TTC549 (cell line): ENCODE data around the gene DPYSL4.

Source experiments
- FAIRE-seq: peaks from 2 replicates; lab custom pipeline; 2012; peaks lifted over from hg19 to GRCh38; lab: Jason Lieb, UNC

DPYSL4 gene

DNA sequence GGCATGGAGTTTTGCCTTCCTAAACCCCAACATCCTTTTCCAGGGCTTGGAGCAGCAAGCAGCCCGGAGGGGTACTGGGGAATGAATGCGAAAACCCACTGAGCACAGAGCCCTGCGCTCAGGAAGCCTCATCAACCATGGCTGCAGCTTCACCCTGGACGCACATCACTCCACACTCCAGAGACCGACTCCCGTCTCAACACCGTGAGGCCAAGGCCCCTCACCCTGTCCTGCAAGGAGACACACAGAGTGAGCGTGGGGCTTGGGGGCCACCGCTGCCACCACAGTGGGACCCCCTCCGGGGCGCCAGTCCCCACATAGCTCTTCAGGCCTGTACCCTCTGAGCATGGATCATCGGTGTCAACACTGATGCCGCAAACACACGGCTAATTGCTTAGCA, 41.9 kb downstream of the DPYSL4 start:
- FAIRE-seq: no peak

DNA sequence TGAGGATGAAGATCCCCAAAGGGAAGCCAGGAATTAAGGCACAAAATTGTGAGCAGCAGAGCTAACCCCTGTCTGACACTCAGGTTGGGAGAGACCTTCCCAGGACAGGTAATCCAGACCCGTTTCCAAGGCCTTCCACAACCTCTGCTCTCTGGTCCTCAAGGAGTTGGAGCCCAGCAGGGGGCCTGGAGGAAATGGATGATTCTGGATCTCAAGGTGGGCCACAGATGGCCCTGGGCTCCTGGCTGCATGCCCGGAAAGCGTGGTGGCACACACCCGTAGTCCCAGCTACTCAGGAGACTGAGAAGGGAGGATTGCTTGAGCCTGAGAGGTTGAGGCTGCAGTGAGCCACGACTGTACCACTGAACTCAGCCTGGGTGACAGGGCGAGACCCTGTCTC, 42.3 kb downstream of the DPYSL4 start:
- no peak for FAIRE-seq

DNA sequence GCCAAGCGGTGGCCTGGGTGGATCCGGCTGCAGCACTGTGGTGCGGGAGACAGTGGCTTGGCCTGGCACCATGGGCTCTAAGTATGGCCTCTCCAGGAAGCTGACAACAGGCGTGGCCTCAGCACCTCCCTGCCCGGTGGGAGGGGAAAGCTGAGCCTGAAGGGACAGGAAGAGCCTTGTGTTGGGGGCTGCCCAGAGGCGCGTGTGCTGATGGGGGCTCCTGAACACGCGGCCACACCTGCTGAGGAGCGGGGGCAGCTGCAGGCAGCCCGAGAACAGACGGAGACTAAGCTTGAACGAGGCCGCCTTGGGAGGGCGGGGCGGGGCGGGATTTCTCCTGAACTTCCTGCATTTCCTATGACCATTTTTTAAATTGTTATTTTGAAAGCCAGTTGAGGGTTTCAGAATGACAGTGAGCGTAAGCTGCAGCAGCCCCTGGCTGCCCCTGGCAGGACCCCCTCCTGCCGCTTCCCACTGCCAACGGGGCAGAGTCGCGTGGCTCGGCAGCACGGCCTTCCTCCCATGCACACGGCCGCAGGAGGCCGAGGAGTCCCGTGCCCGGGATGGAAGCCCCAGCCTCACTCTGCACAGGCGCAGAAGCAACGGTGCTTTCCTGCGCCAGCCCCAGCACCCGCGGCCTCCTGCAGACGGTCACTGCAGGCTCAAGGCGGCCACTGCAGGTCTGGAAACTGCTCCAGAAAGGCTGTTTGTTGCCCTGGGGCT, 43.2 kb downstream of the DPYSL4 start:
- FAIRE-seq: no peak

DNA sequence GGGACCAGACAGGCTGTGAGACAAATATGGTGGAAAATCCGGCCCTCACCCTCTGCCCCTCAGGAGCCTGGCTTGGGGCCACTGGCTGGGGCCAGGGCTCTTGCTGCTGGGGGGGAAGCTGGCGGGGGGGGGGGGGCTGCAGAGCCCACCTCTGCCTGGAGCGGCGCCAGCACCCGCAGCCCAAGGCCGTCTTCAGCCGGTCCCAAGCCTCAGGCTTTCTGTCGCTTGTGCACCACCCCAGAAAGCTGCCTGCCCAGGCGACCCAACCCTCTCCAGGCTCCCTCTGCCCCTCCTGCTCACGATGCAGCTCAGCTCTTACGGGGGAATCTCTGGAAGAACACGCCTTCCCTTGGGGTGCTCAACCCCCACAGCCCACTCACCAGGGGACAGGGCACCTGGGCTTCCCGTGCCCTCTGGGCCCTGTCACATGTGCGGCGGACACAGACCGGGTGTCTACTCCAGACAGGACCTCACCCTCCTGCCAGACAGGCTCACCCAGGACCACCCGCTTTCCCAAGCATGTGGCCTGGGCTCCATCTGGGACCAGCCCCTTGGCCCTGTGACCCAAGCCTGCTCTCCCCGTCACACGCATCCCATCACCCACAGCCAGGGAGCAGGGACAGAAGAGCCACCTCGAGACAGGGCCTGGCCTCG, 43.9 kb downstream of the DPYSL4 start:
- no peak for FAIRE-seq

DNA sequence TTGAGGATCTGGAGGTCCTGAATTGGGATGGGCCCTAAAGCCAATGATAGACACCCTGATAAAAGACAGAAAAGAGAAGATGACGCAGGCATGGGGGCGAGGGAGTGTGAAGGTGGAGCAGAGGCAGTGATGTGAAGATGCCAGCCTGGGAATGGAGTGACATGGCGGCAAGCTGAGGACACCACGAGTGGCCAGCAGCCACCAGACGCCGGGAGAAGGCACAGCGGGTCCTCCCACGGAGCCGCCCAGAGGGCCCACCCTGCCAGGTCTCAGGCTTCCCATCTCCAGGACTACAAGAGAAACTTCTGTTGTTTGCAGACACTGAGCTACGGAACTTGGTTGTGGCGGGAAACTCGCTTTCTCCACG, 44.9 kb downstream of the DPYSL4 start:
- FAIRE-seq: no peak

DNA sequence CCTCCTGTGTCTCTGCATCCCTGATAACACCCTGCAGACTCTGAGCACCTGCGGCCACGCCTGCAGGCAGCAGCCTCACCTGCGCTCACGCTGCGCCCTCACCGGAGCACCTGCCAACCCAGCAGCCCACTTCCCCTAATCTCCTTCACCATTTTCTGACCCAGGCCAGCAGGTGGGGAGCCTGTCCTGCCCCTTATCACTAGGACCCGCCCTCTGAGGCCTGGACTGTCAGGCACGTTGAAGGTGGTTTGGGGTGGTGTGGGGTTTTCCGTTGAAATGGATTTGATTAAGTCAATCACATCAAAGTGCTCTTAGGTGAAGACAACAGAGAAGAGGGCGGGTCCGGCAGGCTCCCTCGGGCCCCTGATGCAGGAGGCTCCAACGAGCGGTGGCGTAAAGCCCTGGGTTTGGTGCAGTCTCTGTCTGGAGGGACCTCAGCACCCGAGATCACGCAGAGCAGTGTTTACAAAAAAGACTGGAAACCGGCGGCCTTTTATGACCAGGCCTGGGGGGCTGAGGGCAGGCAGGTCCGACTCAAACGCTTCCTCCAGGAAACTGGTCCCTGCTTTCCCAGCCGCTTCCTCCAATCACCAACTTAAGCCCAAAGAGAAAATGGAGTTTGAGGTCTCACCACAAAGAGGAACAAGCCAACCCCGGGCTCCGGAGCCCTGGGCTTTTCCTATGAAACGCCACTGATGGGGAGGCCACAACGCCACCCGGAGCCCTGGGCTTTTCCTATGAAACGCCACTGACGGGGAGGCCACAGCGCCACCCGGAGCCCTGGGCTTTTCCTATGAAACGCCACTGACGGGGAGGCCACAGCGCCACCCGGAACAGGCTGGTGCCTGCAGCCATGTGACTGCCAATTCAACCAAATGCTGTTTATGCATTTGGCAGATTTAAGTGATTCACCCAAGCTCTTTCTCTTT, 45.5 kb downstream of the DPYSL4 start:
- FAIRE-seq: no peak

DNA sequence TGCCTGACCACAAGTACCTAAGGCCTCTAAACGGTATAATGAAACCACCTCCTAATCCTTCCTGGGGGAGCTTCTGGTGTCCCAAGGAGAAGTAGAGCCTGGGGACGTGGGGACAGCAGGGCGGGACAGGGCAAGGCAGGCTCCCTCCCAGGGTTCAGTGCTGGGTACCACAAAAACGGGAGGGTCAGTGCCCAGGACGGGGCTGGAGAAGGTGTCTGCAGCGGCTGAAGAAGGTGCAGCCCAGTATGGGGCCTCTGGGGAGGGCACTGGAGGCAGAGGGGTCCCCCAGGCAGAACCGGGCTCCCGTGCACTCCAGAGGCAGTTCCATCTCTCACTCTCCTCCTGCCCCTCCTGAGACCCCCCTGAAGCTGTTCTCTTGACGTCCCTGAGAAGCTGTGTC, 46.2 kb downstream of the DPYSL4 start:
- no peak for FAIRE-seq

DNA sequence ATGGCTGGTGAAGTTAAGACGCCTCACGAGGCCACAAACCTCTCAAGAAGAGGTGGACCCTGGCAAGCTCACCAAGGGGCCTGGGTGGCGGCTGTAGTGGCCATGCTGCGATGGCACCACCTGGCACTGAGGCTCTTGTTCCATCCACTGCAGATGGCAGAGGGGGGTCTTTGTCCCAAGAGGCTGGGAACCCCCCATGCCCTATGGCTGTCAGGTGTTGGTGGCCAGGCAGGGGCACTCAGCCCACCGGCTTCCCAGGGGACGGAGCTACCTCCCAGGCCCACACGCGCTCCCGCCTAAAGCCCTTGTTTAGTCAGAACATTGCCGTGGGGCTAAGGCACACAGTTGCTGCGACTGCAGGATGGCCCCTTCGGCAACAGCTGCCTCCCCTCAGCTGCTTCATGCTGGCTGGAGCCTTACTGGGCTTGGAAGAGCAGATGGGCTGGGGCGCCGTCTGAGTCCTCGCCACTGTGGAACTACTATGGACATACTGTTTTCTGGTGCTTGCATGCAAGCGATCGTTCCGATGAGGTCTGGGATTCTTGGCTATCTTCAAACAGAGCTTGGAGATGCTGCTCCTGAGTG, 46.8 kb downstream of the DPYSL4 start:
- FAIRE-seq: no peak

DNA sequence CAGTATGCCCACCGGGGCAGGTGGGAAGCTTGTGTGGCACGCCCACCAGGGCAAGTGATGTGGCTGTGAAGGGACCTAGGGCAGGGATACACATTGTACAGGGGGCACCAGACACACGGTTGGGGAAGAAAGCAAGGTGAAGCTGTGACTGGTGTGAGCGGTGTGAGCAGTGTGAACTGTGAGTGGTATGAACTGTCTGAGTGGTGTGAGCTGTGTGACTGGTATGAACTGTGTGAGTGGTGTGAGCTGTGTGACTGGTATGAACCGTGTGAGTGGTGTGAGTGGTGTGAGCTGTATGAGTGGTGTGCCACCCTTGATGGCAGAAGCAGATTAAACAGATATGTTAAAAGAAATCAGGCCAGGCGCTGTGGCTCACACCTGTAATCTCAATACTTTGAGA, 48.1 kb downstream of the DPYSL4 start:
- no peak for FAIRE-seq

DNA sequence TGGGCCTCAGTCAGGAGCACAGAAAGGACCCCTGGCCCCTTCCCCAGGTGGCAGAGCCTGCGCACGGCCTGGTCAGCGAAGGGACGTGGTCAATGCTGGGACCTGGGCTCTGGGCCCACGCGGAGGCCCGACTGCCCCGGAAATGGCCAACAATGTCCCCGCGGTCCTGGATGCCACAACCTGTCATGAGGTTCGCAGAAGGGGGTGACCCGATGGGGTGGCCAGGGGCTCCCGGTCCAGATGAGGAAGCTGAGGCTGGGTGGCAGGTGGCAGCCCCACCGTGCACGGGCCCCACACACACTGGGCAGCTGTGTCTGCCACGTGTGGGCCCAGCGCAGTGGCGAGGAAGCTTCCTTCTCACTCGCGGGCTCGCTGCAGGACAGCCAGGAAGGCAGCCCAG, 49.4 kb downstream of the DPYSL4 start:
- FAIRE-seq: no peak

DNA sequence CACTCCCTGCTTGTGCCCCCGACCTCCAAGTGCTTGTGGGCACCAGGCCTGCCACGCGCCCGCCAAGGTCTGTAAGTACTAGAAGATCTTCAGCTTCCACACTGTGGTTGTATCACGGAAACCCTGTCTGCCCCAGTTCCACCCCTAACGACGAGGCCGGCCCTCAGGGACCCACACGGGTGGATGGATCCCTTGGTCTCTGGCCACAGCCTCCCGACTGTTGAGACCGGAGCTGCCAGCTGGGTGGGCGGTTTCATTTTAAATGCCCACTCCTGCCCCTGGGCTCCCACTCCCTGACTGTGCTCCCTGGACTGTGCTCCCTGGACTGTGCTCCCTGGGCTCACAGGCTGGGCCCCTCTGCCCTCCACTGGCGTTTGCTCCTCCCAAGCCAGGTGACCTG, 50.1 kb downstream of the DPYSL4 start:
- no peak for FAIRE-seq

DNA sequence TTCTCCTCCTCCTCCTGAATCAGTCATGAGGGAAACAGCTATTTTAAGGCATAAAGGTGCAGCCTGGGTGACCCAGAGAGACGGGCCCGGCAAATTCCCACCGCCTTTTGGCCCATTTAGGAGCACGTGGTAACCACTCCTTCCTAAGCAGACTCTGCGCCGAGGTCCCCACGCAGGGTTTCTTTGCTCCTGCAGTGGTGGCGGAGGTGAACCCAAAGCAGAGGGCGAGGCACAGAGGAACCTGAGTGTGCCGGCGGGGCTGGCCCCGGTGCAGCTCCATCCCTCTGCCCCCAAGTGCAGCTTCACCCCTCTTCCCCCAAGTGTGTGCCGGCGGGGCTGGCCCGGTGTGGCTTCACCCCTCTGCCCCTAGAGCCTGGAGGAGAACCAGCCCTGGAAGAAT, 50.6 kb downstream of the DPYSL4 start:
- no peak for FAIRE-seq

DNA sequence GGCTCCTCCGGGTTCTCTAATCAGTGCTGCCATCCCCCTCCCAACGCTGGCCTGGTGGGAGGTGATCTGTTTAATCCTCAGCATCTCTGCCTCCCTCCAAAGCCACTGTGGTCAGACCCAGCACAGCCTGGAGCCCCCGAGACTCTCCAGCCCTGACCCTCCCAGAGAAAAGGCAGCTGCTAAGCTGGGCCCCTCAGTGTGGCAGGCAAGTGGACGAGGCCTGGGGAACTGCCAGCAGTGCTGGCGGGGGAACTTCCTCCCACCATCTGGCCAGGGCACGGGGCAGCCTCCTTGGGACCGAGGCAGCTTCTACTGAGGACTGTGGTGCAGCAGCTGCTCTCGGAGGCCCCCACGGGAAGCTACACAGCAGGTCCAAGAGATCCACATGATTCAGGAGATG, 51.1 kb downstream of the DPYSL4 start:
- FAIRE-seq: no peak

DNA sequence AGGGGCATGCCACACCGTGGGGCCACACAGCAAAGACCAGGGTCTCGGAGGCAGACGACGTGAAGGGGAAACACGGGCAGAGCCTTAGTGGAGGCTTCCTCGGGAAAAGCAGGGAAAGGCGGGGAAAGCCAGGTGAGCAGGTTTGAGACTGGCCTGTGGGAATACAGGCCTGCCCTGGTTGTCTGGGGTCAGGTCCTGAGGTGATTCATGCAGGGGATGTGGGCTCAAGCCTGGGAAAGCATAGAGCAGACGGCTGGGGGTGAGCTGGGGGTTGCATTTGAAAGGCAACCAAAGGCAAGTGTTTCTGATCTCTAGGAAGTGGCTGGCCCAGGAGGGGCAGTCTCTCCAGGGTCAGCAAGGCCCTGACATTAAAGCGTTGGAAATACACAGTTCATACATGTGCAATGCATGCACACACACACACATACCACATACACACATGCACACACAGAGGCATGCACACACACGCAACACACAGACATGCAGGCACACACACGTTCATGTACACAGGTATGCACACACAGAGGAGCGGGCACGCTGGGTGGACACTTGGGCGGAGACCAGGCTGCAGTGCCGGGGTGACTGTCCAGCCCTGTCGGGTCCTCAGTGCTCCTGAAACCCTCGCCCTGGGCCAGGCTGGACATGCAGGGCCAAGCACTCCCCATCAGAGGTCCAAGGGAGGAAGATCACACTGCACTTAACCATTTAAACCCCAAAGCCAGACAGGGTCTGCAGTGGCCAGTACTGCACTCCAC, 51.8 kb downstream of the DPYSL4 start:
- FAIRE-seq: no peak

DNA sequence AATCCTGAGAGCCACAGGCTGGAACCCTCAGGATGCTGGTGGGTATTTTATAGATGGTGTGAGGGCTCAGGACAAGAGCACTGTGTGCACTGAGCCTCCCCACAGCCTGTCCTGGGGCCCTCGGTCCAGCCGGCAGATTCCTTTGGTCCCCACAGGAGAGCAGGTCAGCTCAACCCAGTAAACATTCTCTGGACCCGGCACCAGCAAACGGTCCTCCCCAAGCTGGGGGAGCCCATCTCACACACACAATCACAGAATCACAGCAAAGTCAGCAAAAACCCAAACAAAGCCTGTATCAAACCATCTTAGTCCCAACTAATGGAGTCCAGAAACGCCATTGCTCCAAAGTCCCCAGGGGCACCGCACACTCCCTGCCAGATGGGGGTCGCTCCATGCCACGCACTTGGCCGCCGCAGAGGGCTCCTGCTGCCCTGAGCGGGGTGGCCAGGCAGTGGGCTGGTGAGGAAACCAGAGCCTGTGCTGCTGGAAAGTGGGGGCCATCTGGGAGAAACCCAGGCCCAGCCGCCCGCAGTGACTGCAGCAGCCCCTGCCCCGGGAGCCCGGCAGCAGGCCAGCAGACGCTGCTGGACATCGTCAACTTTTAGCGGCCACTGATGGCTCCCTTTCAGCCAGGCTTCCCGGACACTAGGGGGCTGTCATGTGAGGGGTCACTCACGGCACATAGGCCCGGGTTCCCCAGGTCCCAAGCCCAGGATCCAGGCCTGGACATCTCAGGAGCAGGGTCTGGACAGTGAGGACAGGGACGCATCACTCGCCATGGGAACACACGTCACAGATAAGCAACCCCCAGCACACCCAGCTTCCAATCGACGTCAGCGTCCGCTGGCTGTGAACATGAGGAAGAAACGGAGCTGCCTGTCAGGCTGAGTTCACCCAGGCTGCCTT, 52.6 kb downstream of the DPYSL4 start:
- FAIRE-seq: no peak

DNA sequence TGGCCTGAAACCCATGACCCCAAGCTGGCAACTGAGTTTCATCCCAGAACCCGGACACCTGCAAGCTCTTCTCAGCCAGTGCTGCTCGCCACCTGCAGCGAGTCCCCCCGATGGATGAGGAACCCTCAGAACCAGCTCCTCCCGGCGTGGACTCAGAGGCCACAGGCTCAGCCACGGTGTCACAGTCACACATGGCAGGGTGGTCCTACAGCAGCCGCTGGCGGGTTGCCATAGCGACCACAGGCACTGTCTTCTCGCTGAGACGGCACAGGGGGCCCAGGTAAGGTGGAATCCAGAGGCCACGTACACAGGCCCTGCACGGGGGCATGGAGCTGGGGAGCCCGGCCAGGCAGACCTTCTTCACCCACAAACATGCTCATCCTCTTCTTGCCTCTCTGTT, 53.4 kb downstream of the DPYSL4 start:
- no peak for FAIRE-seq

DNA sequence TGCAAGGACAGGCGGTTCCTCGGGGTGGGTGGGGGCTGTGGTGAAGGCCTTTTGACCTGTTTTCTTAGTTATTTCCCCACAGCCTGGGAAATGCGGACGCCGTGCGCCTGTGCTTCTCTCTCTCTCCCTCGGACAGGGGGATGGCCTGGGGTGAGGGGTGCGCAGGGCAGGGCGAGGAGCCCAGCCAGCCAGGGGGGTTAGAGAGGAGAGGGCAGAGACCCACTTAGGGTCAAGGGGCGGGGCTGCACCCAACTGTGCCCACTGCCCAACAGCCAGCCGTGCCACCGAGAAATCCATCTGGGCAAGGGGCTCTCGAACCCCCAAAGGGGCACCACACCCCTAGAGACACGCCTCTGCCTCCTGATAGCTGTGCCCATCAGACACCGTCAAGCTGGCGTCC, 53.8 kb downstream of the DPYSL4 start:
- no peak for FAIRE-seq

DNA sequence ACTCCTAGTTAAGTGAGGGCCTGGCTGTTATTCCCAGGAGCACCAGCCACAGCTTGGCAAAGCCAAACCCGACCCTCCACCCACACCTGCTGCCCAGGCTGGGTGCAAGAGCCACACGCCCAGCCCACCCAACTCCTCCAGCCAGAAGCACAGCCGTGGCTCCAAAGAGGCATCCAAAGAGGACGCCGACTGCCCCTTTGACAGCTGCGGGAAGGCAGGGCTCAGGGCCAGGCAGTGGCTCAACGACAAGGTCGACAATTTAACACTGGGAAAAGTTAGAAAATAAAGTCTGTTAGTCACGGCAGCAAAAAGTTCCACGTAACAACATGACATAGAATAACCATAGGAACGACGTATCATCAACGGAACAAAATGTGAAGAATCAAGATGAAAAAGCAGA, 54.3 kb downstream of the DPYSL4 start:
- FAIRE-seq: no peak

DNA sequence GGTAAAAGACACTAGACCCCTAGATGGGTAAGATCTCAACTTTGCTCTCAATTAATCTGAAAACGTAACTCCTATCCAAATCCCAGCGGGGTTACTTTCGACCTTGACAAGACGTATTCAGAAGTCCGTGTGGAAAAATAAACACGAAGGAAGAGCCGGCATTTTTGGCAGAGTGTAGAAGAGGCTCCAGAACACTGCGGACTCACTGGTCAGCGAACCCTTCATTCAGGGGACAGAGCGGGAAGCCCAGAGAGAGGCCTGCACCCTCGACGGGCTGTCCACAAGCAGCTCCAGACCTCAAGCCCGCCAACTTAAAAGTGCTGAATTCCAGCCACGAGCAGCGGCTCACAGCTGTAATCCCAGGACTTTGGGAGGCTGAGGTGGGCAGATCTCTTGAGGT, 54.7 kb downstream of the DPYSL4 start:
- no peak for FAIRE-seq

DNA sequence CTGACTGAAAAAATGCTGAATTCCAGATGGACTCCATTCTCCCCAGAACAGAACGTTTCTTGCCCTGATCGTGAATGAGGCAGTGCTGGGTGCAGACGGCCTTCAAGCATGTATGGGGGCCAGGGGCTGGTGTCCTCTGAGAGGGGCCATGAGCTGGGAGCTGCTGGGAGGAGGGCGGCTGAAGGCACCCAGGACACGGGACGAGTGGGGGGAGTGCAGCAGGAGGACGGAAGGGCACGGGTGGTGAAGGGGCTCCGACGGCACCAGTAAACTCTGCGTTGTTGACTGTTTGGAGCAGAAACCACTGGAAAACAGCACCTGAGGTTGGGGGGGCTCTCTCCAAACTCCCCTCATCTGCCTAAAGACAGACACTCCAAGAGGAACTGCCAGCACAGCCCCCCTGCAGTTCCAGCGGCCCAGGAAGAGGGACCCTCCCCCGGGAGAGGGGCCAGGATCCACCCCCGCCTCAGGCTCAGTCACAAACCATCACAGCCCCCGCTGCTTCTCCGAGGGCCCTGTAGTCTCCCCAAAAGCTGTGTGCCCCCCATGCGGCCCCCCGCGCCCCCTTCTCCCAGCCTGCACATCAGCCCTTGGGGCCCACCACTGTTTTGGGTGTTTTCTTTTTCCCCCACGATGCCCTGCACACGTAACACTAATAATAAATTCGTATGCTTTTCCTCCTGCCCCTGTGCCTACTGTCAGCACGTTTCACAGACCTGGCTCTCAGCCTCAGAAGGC, 55.5 kb downstream of the DPYSL4 start:
- no peak for FAIRE-seq
